GM18870 (cell line): ENCODE results near the gene TMPRSS3.

Source experiments
- ATAC-seq: cut with Tn5 transposase; IDR thresholded peaks from one replicate; pipeline ENCODE4 v1.9.1; 2021; ENCODE audit warnings: moderate library complexity; ENCODE audit not compliant: unreplicated experiment

Gene TMPRSS3

DNA sequence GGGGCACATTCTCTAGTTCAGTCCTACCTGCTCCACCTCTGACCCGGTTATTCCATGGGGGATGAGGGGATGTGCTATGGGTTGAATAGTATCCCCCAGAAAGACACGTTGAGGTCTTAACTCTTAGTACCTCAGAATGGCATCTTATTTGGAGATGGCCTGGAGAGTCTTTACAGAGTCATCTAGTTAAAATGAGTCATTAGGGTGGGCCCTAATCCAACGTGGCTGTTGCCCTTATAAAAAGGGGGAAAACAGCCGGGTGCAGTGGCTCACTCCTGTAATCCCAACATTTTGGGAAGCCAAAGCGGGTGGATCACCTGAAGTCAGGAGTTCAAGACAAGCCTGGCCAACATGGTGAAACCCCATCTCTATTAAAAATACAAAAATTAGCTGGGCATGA, 5.7 kb downstream of the TMPRSS3 start:
- ATAC-seq: no peak

DNA sequence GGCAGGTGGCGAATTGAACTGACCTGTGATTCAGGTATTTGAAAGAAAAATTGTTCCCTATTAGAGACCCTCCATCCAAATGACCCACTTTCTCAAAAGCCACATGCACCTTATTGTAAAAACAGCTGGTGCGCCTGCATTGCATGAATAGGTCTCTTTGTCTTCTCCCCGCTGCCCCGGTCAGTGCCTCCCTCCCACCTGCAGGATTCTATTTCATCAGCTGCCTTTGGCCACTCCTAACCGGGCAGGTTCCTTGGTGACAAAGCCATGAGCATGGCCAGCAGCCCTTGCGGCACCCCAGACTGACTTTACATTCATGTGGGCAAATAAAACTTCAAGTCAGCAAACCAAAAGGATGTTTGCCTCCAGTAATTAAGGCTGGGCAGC, 6.4 kb downstream of the TMPRSS3 start:
- no peak for ATAC-seq

DNA sequence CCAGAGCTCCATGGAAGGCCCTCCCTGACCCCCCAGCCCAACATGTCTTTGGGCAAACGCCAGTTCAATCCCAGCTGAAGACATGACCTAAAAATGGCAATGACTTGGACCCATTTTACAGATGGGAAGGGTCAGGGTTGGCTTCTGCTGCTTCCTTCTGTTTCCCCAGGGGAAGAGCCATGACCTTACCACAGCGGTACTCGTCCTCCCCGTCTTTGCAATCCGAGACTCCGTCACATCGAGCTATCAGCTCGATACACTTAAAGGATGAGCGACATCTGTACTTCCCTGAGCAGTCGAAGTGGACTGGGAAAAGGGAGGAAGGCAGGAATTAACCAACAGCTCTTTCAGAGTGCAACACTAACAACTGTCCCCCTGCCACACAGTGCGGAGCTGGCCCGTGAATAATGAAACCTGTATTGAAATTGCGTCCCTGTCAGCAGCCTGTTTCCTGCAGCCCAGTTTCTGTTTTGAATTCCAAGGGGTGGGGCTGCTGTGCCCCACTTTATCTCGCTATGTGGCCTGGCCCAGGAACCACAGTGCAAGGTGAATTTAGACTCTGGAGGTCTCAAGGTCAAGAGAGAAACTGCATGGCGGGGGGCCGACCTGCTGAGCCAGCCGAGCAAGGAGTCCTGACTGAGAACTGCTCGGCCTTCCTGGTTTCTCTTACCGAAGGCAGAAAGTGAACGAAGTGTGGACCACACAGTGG, 7.0 kb downstream of the TMPRSS3 start:
- ATAC-seq: no peak

DNA sequence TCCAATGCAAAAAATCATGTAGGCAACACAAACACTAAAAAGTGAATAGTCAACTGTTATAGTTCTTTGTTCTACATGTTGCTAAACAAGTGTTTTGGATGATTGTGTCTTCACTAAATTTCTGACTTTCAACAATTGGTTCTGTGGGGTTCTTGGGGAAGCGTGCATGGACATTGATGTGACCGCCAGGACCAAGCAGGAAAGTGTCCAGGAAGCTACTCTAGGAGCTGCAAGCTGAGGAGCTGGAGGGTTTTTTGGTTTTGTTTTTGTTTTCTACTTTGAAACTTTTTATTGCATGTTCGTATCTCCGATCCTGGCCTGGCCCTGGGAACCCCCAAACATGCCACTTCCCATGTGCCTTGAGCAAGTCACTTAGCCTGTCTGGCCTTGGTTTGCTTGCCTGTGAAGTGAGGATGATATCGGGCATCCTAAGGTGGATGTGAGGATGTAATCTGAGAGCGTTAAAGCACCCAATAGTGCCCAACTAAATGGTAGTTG, 8.0 kb downstream of the TMPRSS3 start:
- no peak for ATAC-seq

DNA sequence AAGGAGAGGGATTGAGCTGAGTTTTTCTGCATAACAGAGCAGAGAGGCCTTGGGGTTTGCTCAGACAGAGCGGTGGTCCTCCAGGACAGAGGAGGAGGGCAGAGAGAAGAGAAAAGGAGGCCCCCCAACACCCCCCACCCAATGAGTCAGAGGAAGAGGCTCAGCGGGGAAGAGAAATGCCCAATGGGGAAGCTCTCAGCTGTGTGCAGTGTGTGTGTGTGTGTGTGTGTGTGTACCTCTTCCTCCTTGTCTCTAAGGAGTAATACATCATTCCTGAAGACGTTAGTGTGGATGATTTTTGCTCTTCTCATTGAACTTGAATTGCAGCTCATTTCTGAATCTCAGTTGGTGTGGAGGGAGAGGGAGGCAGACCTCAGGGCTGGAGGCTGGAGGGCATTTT, 8.7 kb downstream of the TMPRSS3 start:
- no peak for ATAC-seq

DNA sequence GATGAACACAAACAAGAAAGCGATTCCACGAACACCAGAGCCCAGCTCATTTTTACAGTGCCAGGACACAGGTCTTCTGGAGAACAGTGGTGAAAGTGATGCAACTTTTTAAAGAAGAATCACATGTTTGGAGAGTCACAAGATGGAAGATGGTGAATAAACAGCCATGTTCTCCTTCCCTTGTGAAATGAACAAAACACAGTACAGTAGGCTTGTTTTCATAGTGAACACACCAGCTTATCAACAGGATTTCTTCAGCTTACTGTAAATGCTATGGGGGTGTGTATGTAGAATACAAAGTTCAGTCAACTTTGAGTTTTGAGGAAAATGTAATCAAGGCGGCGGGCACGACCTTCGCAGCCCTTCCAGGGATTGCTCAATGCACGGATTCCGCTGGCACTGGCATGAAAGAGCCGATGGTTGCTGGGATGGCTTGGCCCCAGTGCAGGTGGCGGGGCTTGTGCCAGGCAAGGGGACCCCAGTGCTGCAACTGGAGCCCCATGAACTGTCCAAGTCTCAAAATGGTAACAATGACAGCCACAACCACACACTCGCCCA, 9.7 kb downstream of the TMPRSS3 start:
- ATAC-seq: no peak

DNA sequence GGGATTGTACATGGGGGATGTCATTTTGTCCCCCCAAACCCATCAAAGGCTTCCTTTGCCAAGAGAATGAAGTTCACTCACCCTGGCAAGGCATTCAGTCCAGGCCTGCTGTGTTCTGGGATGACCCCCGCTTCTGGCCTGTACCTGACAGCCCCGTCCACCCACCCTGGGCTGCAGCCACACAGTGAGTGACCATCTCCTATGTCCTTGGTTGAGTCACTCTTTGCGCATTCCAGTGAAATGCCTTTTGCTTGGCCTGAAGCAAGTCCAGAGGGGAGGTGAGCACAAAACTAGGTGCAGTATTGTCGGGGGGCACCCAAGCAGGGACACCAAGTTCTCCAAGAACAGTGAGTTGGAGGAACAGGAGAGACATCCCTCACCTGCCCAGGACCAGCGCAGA, 10.2 kb downstream of the TMPRSS3 start:
- ATAC-seq: no peak

DNA sequence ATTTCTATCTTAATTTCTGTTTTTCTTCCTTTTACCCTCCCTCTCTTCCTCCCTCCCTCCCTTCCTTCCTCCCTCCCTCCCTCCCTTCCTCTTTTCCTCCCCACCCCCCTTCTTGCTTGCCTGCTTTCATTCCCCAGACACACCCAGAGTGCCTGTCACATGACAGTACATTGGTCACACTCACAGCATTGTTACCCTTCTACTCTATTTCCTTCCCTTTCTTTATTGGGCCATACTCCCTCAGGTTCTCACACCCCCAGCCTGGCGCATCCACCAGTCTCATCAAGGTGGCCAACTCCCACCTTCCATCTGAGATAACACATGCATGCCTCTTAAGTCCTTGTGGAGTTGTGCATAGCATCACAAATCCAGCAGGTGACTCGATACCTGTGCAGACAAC, 10.9 kb downstream of the TMPRSS3 start:
- no peak for ATAC-seq

DNA sequence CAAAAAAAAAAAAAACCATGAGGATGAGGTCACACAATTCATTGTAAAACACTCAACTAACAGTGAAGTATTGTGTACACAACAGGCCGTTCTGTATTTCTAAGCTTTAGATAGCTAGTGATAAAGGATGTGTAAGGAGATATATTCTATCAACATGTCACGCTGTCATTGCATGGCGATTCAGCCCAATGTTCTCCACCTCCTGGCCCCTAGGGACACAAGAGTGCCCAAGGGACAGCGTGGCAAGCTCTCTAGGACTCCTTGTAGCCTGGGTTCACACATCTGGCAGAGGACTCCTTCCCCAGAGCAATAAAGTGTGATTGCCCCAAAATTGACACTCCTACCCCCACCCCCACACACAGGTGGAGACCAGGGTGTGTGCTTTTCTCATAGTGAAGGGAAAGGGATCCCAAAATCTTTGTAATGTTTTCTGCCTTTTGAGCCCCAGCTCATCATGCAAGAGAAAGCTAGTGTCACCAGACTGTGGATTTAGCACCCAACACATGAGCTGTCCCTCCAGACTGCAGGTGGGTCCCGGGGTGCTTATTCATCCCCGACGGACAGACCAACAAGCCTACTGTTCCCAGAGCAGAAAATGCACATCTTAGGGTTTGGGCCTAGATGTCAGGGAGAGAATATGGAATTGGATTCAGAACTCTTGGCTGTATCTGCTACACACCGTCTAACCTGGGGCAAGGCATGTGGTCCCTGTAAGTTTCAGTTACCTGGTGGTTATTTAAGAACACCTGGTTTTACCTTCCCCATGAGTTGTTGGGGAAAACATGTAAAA, 11.5 kb downstream of the TMPRSS3 start:
- no peak for ATAC-seq

DNA sequence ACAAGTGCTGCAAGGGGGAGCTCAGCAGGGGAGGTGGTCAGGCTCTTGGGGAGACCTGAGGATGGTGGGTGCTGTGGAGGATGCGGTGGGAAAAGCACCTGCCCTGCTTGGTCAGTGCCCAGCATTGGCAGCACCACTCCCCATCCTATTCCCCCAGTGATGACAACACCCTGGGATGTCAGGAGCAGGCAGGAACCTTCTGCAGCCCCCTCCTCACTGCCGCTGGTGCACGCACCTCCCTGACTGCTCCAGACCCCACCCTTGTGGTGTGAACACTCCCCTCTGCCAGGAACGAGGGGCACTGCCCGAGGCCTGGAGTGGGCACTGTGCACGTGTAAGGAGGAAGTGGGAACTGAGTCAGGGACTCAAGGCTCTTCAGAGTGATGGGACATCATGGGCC, 12.5 kb downstream of the TMPRSS3 start:
- ATAC-seq: no peak

DNA sequence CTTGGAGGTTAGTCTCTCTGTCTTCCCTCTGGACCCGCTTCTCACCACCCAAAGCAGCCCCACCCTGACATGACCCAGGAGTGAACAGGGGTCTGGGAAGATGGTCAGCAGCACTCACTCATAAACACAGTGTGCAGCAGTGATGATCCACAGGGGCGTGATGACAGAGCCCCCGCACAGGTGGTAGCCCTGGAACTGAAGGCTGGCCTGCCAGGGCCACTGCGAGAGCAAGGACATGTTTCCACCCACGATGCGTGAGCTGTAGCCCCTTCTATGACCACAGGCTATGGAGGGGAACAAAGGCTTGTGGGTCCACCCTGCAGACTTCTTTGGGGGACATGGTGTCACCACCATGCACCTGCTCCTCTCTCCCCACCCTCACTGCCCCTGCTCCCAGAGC, 12.9 kb downstream of the TMPRSS3 start:
- ATAC-seq: no peak

DNA sequence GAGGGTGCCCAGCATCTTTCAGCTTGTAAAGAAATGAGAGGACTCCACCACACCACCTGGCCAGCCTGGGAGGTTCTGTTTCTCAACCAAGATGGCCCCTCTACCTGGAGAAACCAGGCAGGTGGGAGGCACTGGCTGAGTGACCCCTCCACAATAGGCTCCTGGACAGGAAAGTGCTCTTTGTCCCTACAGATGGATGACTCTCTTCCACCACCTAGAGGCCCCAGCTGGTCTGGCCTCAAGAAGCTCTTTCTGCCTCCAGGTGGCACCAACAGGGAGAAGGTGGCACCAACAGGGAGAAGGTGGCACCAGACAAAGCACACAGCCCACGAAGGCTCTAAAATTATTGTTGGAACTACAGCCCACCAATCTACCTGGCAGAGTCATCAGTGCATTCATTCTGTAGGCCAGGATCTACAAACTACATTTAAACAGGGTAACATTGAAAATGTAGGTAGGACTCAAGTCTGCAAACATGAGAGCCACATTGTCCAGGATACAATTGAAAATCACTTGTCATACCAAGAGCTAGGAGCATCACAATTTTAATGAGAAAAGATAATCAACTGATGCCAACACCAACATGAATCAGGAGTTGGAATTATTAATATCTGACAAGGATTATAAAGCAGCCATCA, 14.4 kb downstream of the TMPRSS3 start:
- ATAC-seq: no peak

DNA sequence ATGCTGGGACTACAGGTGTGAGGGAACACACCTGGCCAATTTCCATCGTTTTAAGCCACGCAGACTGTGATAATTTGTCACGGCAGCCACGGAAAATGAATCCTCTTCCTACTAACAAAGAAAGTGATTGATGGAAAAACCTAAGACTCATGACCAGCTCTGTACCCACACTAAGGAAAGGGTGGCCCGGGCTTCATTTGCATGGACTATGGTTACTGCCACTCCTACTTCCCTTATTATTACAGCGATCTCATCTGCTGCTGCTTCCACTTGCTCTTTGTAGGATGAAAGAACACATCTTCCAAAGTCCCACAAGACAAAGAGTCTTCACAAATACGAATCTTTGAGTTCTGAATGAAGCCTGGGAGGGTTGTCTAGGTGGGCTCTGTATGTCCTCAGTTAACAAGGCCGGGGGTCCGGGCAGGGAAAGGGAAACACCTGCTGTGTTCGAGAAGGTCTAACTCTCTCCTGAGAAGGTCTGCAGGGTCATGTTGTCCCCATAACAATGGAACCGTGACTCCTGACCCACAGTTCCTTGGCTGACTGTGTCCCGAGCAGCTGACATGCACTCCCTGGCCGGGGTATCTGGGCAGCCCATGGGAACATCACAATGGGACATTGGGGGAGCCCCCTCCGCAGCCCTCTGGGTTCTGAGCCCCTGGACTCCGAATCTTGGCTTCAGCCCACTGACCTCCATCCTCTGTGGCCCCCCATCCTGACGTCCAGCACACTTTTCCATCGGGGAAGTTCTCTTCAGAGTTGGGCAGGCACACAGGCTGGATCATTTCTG, 16.2 kb downstream of the TMPRSS3 start:
- ATAC-seq: no peak

DNA sequence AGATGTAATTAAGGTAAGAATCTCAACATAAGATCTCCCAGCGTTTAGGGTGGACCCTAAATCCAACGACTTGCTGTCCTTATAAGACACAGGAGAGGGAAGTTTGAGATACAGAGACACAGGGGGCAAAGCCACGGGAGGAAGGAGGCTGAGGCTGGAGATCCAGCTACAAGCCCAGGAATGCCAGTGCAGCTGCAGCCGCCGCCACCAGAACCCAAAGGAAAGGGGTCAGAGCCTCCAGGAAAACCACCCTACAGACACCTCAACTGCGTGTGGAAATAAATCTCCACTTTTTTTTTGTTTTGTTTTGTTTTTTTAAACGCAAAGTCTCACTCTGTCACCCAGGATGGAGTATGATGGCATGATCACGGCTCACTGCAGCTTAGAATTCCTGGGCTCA, 17.4 kb downstream of the TMPRSS3 start:
- no peak for ATAC-seq

DNA sequence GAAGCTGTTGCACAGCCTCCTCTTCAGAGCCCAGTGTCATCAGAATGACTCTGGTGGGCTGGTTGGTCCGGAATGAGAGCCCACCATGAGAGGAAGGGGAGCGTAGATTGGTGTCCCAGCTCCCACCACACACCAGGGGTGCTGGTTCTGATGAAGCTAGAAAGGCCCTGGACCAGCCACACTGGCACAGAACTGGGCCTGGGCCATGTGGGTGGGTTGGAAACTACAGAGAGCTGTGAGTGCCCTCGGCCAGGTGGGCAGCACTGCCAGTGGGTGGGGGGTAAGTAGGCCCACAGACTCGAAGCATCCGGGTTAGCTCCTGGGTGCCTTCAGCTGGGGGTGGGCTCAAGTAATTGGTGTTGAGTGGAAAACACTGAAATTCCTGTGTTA, 17.9 kb downstream of the TMPRSS3 start:
- no peak for ATAC-seq

DNA sequence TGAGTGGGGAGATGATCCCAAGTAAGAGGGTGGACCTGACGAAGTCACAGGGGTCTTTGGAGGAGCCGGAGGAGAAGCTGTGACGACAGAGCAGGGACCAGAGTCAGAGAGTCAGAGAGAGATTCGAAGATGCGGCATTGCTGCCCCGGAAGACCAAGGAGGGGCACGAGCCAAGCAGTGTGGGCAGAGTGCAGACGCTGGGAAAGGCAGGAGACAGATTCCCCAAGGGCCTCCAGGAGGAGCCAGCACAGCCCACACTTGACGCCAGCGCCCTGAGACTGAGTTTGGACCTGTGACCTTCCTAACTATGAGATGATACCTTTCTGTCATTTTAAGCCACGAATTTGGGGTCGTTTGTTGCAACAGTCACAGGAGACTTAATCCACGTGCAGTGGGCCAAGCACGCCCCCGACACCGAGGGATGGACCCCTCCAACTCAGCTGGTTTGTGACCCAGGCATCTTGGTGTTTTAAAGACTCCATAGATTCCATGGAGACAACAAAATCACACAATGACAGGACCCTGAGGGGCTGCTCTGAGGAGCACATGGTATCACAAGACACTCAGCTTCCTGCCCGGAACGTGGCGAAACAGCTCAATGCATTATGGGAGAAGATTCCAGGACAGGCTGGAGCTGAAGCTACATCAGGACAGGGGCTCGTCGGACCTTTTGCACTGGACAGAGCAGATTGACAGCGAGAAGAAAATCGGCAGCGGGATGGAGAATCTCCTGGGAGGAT, 18.5 kb downstream of the TMPRSS3 start:
- no peak for ATAC-seq

DNA sequence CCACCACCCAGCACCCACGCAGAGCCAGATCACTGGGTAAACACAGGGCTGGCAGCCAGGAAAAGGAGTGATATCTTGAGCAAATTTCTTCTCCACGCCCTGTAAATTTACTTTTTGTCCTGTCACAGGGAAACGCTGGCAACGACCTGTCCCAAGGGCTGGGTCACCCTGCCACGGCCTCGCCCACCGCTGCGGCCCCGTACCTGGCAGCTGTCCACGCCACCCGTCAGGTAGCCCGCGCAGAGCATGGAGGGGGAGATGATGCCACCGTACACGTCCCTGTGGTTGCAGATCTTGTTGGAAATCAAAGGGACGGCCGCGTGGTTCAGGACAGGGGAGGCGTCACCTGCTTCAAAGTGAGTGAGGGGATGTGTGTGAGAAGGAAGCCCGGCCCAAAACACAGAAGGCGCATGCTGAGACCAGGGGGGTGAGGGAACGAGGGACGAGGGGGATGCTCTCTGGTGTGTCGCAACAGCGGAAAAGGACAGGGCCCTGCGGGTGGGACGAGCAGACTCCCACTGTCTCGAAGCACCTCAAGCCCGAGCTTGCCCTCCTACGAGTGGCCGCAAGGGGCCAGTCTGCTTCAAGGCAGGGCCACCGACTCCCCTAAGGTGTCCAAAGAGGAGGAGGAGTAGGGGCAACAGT, 19.4 kb downstream of the TMPRSS3 start:
- ATAC-seq: no peak

DNA sequence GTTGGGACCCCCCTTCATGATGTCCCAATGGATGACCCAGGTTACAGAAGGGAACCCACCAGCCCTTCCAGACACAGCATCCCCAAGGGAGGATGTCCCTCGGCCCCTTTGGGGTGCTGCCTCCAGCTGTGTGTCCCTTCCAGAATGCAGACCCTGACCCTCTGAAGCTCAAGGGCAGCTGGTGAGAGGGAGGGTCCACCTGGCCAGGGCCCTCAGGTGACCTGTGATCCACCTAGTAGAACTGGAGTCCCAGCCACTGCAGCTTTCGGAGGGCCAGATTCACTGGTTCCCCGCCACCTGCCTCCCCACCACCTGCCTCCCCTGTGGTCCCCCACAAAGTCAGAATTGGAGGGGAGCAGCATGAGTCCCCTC, 19.9 kb downstream of the TMPRSS3 start:
- ATAC-seq: no peak

DNA sequence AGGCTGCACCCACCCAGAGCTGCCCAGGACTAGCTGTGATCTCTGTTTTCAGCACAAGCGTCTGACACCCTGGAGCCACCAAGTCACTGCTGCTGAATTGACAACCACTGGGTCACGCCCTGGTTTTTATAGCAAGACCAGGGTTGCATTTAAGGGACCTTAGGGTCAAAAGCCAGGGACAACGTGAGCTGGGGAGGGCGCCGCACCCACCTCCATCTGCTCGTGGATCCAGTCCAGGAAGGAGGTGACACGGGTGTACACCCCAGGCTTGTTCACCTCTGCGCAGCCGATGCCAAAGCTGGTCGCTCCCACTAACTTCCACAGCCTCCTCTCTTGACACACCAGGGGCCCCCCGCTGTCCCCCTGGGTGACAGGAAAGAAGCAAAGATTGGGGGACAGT, 20.3 kb downstream of the TMPRSS3 start:
- ATAC-seq: no peak
